Measurements from ENCODE around the gene DCAF8.

DCAF8 gene

DNA sequence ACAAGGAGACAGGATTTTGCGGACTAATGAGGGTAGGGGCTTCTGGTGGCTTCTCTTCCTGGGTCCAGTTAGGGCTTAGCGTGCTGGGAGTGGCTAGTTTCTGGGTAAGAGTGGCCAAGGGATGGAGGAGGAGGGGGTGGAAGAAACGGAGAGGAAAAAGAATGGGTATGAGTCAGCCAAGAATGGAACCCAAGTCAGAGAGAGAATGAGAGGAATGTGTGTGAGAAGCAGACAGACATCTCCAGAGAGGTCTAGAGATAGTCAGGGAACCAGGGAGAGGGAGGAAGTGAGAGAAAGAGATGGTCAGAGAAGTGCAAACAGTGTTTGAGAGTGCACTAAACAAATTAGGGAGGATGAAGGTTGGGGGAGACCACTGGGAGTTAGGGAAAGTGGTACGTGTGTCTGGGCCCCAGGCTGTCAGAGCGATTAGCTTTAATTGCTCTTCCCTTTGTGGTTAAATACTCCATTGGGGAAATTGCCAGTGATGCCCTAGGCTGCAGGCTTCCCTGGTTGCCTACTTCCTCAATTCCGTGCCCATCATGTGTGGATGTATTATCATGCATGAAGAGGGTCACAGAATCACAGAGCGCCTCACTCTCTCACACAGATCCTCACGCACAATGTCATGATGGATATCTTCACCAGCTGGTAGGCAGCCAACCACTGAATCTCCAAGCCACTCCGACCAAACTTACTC, 55.8 kb downstream of the DCAF8 start:
- no peaks in the 10 kb centered on the region for H3K27me3 ChIP-seq (ENCODE audit: insufficient read depth, poor library complexity, severe bottlenecking)
- H3K27ac ChIP-seq (replicated peaks) = no peak overlapping the region
- H3K4me3 ChIP-seq (replicated peaks; ENCODE audit: insufficient read depth, low read length) = no peak overlapping the region
- DNase-seq (ENCODE audit: low read depth in 1 of 2, low spot score in 1 of 2) = no peak
- TF ChIP-seq SPI1 (IDR thresholded peaks at IDR 0.05; ENCODE audit: borderline replicate concordance, low read depth) (peak; percentile 18; the same call in 1 of the 2 replicates), POLR2AphosphoS5 (IDR thresholded peaks at IDR 0.05; ENCODE audit: low read depth) (no peak)

GRCh38 chr1:160206036-160206389, 56.3 kb downstream of the DCAF8 start:
- no peak for TF ChIP-seq GABPA (IDR thresholded peaks at IDR 0.05; ENCODE audit: low read depth)
- TF ChIP-seq, protein P1, sequence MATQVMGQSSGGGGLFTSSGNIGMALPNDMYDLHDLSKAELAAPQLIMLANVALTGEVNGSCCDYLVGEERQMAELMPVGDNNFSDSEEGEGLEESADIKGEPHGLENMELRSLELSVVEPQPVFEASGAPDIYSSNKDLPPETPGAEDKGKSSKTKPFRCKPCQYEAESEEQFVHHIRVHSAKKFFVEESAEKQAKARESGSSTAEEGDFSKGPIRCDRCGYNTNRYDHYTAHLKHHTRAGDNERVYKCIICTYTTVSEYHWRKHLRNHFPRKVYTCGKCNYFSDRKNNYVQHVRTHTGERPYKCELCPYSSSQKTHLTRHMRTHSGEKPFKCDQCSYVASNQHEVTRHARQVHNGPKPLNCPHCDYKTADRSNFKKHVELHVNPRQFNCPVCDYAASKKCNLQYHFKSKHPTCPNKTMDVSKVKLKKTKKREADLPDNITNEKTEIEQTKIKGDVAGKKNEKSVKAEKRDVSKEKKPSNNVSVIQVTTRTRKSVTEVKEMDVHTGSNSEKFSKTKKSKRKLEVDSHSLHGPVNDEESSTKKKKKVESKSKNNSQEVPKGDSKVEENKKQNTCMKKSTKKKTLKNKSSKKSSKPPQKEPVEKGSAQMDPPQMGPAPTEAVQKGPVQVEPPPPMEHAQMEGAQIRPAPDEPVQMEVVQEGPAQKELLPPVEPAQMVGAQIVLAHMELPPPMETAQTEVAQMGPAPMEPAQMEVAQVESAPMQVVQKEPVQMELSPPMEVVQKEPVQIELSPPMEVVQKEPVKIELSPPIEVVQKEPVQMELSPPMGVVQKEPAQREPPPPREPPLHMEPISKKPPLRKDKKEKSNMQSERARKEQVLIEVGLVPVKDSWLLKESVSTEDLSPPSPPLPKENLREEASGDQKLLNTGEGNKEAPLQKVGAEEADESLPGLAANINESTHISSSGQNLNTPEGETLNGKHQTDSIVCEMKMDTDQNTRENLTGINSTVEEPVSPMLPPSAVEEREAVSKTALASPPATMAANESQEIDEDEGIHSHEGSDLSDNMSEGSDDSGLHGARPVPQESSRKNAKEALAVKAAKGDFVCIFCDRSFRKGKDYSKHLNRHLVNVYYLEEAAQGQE (IDR thresholded peaks at IDR 0.05; ENCODE audit: insufficient replicate concordance, low read depth) = no peak
- no peak for DNase-seq (ENCODE audit: low read depth in 1 of 2, low spot score in 1 of 2)
- H3K4me3 ChIP-seq (replicated peaks; ENCODE audit: insufficient read depth, low read length) = peak overlapping the region; percentile 72
- no peak overlapping the region for H3K27ac ChIP-seq (replicated peaks)
- no peaks in the 10 kb centered on the region for H3K27me3 ChIP-seq (ENCODE audit: insufficient read depth, poor library complexity, severe bottlenecking)

- TF ChIP-seq, protein P1 (IDR thresholded peaks at IDR 0.05; ENCODE audit: insufficient replicate concordance, low read depth) = no peak
- TF ChIP-seq POLR2AphosphoS5 (IDR thresholded peaks at IDR 0.05; ENCODE audit: low read depth) (no peak), SPI1 (IDR thresholded peaks at IDR 0.05; ENCODE audit: borderline replicate concordance, low read depth) (no peak), GABPA (IDR thresholded peaks at IDR 0.05; ENCODE audit: low read depth) (no peak)
- TF ChIP-seq, protein P2, sequence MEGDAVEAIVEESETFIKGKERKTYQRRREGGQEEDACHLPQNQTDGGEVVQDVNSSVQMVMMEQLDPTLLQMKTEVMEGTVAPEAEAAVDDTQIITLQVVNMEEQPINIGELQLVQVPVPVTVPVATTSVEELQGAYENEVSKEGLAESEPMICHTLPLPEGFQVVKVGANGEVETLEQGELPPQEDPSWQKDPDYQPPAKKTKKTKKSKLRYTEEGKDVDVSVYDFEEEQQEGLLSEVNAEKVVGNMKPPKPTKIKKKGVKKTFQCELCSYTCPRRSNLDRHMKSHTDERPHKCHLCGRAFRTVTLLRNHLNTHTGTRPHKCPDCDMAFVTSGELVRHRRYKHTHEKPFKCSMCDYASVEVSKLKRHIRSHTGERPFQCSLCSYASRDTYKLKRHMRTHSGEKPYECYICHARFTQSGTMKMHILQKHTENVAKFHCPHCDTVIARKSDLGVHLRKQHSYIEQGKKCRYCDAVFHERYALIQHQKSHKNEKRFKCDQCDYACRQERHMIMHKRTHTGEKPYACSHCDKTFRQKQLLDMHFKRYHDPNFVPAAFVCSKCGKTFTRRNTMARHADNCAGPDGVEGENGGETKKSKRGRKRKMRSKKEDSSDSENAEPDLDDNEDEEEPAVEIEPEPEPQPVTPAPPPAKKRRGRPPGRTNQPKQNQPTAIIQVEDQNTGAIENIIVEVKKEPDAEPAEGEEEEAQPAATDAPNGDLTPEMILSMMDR (IDR thresholded peaks at IDR 0.05; ENCODE audit: insufficient read depth, low read length) = no peak
- no peaks in the 10 kb centered on the region for H3K27me3 ChIP-seq (ENCODE audit: insufficient read depth, poor library complexity, severe bottlenecking)
- H3K27ac ChIP-seq (replicated peaks) = peak within 1 kb of the TSS; percentile 61
- H3K4me3 ChIP-seq (replicated peaks; ENCODE audit: insufficient read depth, low read length) = peak within 1 kb of the TSS; percentile 72
- peak; percentile 29 to 45 for DNase-seq (ENCODE audit: low read depth in 1 of 2, low spot score in 1 of 2)
These were observed 56.9 kb downstream of the DCAF8 start, which contains the start of gene PEA15 for GRCh38 chr1:160205242-160206035. Gene PEA15 (plus strand): TSS chr1:160205384. CDS start chr1:160211545, 6,161 bp downstream.

DNA sequence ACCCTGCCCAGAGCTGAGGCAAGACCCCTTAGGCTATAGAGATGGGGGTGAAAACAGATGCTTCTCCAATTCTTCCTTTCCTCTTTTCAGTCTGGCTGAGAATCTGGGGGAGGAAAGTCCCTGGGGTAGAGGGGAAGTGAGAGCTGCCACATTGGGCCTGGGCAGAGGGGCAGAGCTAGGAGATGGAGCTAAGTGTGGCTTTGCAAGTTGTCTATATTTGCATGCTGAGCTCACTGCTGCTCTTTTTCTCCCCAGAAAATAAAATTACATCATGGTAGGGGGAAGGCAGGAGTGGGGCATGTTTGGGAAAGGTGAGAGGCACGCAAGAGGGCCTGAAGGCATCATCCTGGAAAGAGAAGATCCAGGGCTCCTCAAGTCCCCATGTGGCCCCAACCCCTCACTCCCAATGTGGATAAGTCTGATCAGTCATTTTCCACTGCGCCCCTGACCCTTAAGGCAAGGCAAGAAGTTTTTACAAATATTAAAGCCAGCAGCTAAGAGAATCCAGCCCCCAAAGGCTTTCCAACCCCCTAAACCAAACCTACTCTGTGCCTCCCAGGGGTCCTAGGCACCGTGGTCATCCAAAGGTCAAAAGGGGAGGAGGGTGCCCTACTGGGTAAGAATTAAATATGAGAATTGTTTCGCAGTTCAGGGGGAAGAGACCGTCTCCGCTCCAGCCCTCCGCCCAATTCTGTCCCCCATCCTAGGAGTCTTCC, 57.7 kb downstream of the DCAF8 start:
- Histone ChIP-seq H3K27me3 (ENCODE audit: insufficient read depth, poor library complexity, severe bottlenecking) (no peaks in the 10 kb centered on the region), H3K4me3 (replicated peaks; ENCODE audit: insufficient read depth, low read length) (peak overlapping the region; percentile 40), H3K27ac (replicated peaks) (no peak overlapping the region)
- DNase-seq (ENCODE audit: low read depth in 1 of 2, low spot score in 1 of 2) = peak; percentile 72 to 81
- TF ChIP-seq SPI1 (IDR thresholded peaks at IDR 0.05; ENCODE audit: borderline replicate concordance, low read depth) (peak; percentile 91), POLR2AphosphoS5 (IDR thresholded peaks at IDR 0.05; ENCODE audit: low read depth) (no peak), GABPA (IDR thresholded peaks at IDR 0.05; ENCODE audit: low read depth) (no peak)
- TF ChIP-seq, protein P2 (IDR thresholded peaks at IDR 0.05; ENCODE audit: insufficient read depth, low read length) = no peak
- TF ChIP-seq, protein P1 (IDR thresholded peaks at IDR 0.05; ENCODE audit: insufficient replicate concordance, low read depth) = no peak

Measured in HL-60 (cell line).